KMS-11 (cell line): Measurements from ENCODE around the gene C1QTNF3.

Experiments
- H2AFZ ChIP-seq: fragments of 200-600 bp; sonication (generic); 2 replicates; pipeline ENCODE4 v1.6.1; 2016; ENCODE audit warnings: antibody characterized with exemption, mixed run types, low read depth
- H3K27ac ChIP-seq: fragments of 200-600 bp; sonication (generic); 2 replicates; pipeline ENCODE4 v1.6.1; 2016; ENCODE audit warnings: mild to moderate bottlenecking, mixed run types
- H3K27me3 ChIP-seq: fragments of 200-600 bp; sonication (generic); 2 replicates; pipeline ENCODE4 v1.6.1; 2017; ENCODE audit warnings: mild to moderate bottlenecking, low read depth, mixed run types, moderate library complexity; ENCODE audit not compliant: insufficient read depth
- H3K36me3 ChIP-seq: fragments of 200-600 bp; sonication (generic); 2 replicates; pipeline ENCODE4 v1.6.1; 2017; ENCODE audit warnings: mild to moderate bottlenecking, mixed run types; ENCODE audit not compliant: insufficient read depth
- H3K4me1 ChIP-seq: fragments of 200-600 bp; sonication (generic); 2 replicates; pipeline ENCODE4 v1.6.1; 2016; ENCODE audit warnings: mild to moderate bottlenecking, low read depth, mixed run types; ENCODE audit not compliant: poor library complexity, severe bottlenecking
- H3K4me2 ChIP-seq: fragments of 200-600 bp; sonication (generic); 2 replicates; pipeline ENCODE4 v1.7.0; 2016; ENCODE audit warnings: mild to moderate bottlenecking, mixed run types
- H3K4me3 ChIP-seq: fragments of 200-600 bp; sonication (generic); IDR thresholded peaks from 2 replicates; pipeline ENCODE4 v1.6.1; 2017; ENCODE audit warnings: low read depth, low read length, mixed read lengths; ENCODE audit not compliant: insufficient read depth
- H3K79me2 ChIP-seq: fragments of 200-600 bp; sonication (generic); 2 replicates; pipeline ENCODE4 v1.6.1; 2016; ENCODE audit warnings: low read depth, mixed run types; ENCODE audit not compliant: insufficient read depth
- H3K9ac ChIP-seq: fragments of 200-600 bp; sonication (generic); 2 replicates; pipeline ENCODE4 v1.6.1; 2016; ENCODE audit warnings: mild to moderate bottlenecking, mixed run types
- H4K20me1 ChIP-seq: fragments of 200-600 bp; sonication (generic); 2 replicates; pipeline ENCODE4 v1.6.1; 2016; ENCODE audit warnings: mild to moderate bottlenecking, mixed run types; ENCODE audit not compliant: insufficient read depth
- CTCF ChIP-seq: fragments of 200-600 bp; sonication (generic); conservative IDR thresholded peaks from 2 replicates; pipeline ENCODE4 v1.6.1; 2017; ENCODE audit warnings: low read depth, mild to moderate bottlenecking, antibody characterized with exemption, low read length, moderate library complexity, mixed read lengths

C1QTNF3 gene

GRCh38 chr5:34038838-34039237 lies 4.2 kb downstream of the C1QTNF3 start:
- Histone ChIP-seq H3K79me2 (no peaks in the 10 kb centered on the region), H3K27ac (no peak overlapping the region), H3K36me3 (no peaks in the 10 kb centered on the region), H3K4me2 (no peak overlapping the region), H3K27me3 (no peaks in the 10 kb centered on the region), H3K9ac (no peak overlapping the region), H4K20me1 (no peaks in the 10 kb centered on the region), H3K4me1 (no peaks in the 10 kb centered on the region), H3K4me3 (no peak overlapping the region), H2AFZ (no peak overlapping the region)
- TF ChIP-seq CTCF, result no peak

- H3K79me2 ChIP-seq, result no peaks in the 10 kb centered on the region
- TF ChIP-seq CTCF, result no peak
- H3K4me1 ChIP-seq, result no peaks in the 10 kb centered on the region
- H4K20me1 ChIP-seq, result no peaks in the 10 kb centered on the region
- no peaks in the 10 kb centered on the region for H3K36me3 ChIP-seq
- H3K4me3 ChIP-seq, result no peak overlapping the region
- H3K4me2 ChIP-seq, result no peak overlapping the region
- H2AFZ ChIP-seq, result no peak overlapping the region
- H3K27ac ChIP-seq, result no peak overlapping the region
- H3K9ac ChIP-seq, result no peak overlapping the region
- H3K27me3 ChIP-seq, result no peaks in the 10 kb centered on the region
Measured at GRCh38 chr5:34038390-34038789, 4.6 kb downstream of the C1QTNF3 start.

GRCh38 chr5:34037726-34038125 lies 5.3 kb downstream of the C1QTNF3 start:
- H3K36me3 ChIP-seq, result no peaks in the 10 kb centered on the region
- H3K27ac ChIP-seq, result no peak overlapping the region
- no peaks in the 10 kb centered on the region for H3K4me1 ChIP-seq
- no peak overlapping the region for H3K4me3 ChIP-seq
- no peak overlapping the region for H2AFZ ChIP-seq
- H3K4me2 ChIP-seq, result no peak overlapping the region
- TF ChIP-seq CTCF, result no peak
- no peaks in the 10 kb centered on the region for H3K79me2 ChIP-seq
- no peaks in the 10 kb centered on the region for H3K27me3 ChIP-seq
- H4K20me1 ChIP-seq, result no peaks in the 10 kb centered on the region
- no peak overlapping the region for H3K9ac ChIP-seq

- H2AFZ ChIP-seq, result no peak overlapping the region
- no peaks in the 10 kb centered on the region for H3K4me1 ChIP-seq
- H3K4me2 ChIP-seq, result no peak overlapping the region
- no peaks in the 10 kb centered on the region for H4K20me1 ChIP-seq
- H3K4me3 ChIP-seq, result no peak overlapping the region
- H3K36me3 ChIP-seq, result no peaks in the 10 kb centered on the region
- TF ChIP-seq CTCF, result no peak
- H3K27ac ChIP-seq, result no peak overlapping the region
- H3K9ac ChIP-seq, result no peak overlapping the region
- H3K27me3 ChIP-seq, result no peaks in the 10 kb centered on the region
- no peaks in the 10 kb centered on the region for H3K79me2 ChIP-seq
Measured at GRCh38 chr5:34035756-34036155, 7.3 kb downstream of the C1QTNF3 start.
